ENCODE data around the gene SUMO4. TPM values are rescaled to one million over a fixed set of nuclear protein-coding genes. Genes with fewer than 3 reads are reported as not detected.
A peak's percentile ranks its signal among the peaks of the same experiment; 100 is the strongest.

Gene SUMO4
- total and polyA plus RNA-seq, 8 donors: 0.09 to 1.5 (median 0.86) TPM; not detected in 1

- TF ChIP-seq CTCF (IDR thresholded peaks at IDR 0.05): no peak
These were observed 40.6 kb upstream of the SUMO4 start for GRCh38 chr6:149359440-149359839.

GRCh38 chr6:149360536-149360935 lies 39.5 kb upstream of the SUMO4 start:
- no peak for DNase-seq
- Histone ChIP-seq H3K27ac (no peak overlapping the region), H3K36me3 (no peaks in the 10 kb centered on the region), H3K4me3 (no peak overlapping the region), H3K9me3 (no peaks in the 10 kb centered on the region), H3K27me3 (no peaks in the 10 kb centered on the region), H3K4me1 (peaks cover 7 to 16% (median 16%) of the 10 kb centered on the region in 3 donors)
- ATAC-seq: no peak
- intact Hi-C loops (cut with DNase I): no loop called here
- no peak for TF ChIP-seq CTCF (IDR thresholded peaks at IDR 0.05)
- no peak for FAIRE-seq
- 96 to 97% methylated on average over 3 of the region's 3 CpGs for WGBS, 2 donors

More at GRCh38 chr6:149359440-149359839, 40.6 kb upstream of the SUMO4 start:
- no peaks in the 10 kb centered on the region for H3K36me3 ChIP-seq
- H3K9me3 ChIP-seq: no peaks in the 10 kb centered on the region
- ATAC-seq (no peak), DNase-seq (no peak), FAIRE-seq (no peak)
- H3K27me3 ChIP-seq: no peaks in the 10 kb centered on the region
- intact Hi-C loops (cut with DNase I): no loop called here
- H3K4me1 ChIP-seq: peaks cover 5 to 7% (median 5%) of the 10 kb centered on the region in 3 donors
- no peak overlapping the region for H3K27ac ChIP-seq
- H3K4me3 ChIP-seq: no peak overlapping the region

GRCh38 chr6:149362289-149362688 lies 37.8 kb upstream of the SUMO4 start:
- ATAC-seq (no peak), DNase-seq (no peak), FAIRE-seq (no peak)
- Histone ChIP-seq H3K4me3 (no peak overlapping the region), H3K27me3 (no peaks in the 10 kb centered on the region), H3K9me3 (no peaks in the 10 kb centered on the region), H3K27ac (no peak overlapping the region), H3K4me1 (peaks cover 7 to 23% (median 21%) of the 10 kb centered on the region in 3 donors), H3K36me3 (no peaks in the 10 kb centered on the region)
- WGBS, 2 donors: 97 to 99% methylated on average over 5 of the region's 5 CpGs
- intact Hi-C loops (cut with DNase I): no loop called here
- no peak for TF ChIP-seq CTCF (IDR thresholded peaks at IDR 0.05)

GRCh38 chr6:149363154-149363553 lies 36.9 kb upstream of the SUMO4 start:
- WGBS, 2 donors: 97 to 100% methylated on average over 1 of the region's 1 CpG
- FAIRE-seq (no peak), DNase-seq (no peak), ATAC-seq (no peak)
- H3K4me1 ChIP-seq: peaks cover 7 to 23% (median 21%) of the 10 kb centered on the region in 3 donors
- H3K36me3 ChIP-seq: no peaks in the 10 kb centered on the region
- intact Hi-C loops (cut with DNase I): no loop called here
- no peak overlapping the region for H3K4me3 ChIP-seq
- no peak for TF ChIP-seq CTCF (IDR thresholded peaks at IDR 0.05)
- no peak overlapping the region for H3K27ac ChIP-seq
- no peaks in the 10 kb centered on the region for H3K27me3 ChIP-seq
- no peaks in the 10 kb centered on the region for H3K9me3 ChIP-seq

GRCh38 chr6:149364557-149364956 lies 35.5 kb upstream of the SUMO4 start:
- whole genome bisulfite sequencing, 2 donors: 8% methylated on average over 2 of the region's 2 CpGs
- no peak for TF ChIP-seq CTCF (IDR thresholded peaks at IDR 0.05)
- Histone ChIP-seq H3K9me3 (no peaks in the 10 kb centered on the region), H3K27ac (no peak overlapping the region), H3K4me3 (no peak overlapping the region), H3K36me3 (no peaks in the 10 kb centered on the region), H3K27me3 (no peaks in the 10 kb centered on the region), H3K4me1 (peaks cover 7 to 23% (median 21%) of the 10 kb centered on the region in 3 donors)
- intact Hi-C loops (cut with DNase I): no loop called here
- ATAC-seq: peak in 1 of 4 donors; percentile 35
- no peak for FAIRE-seq
- DNase-seq: no peak

Measured in pancreas (tissue), 10 donors.